ENCODE measurements around the gene LRRC30.

- peak; percentile 54 to 65 for TF ChIP-seq CTCF (conservative IDR thresholded peaks at IDR 0.05 in 1 of 2, IDR thresholded peaks at IDR 0.05 in 1 of 2; ENCODE audit: low read depth in 1 of 2, low read length in 2 of 2)
- no peak for TF ChIP-seq EZH2 (IDR thresholded peaks at IDR 0.05; ENCODE audit: low read length, missing control alignments)
Measured at GRCh38 chr18:7272311-7273049, 41.6 kb downstream of the LRRC30 start.

All from fibroblast of lung (primary cell).